ENCODE data around the gene MIX23. TPM values are rescaled to one million over a fixed set of nuclear protein-coding genes. Genes with fewer than 3 reads are reported as not detected.

The MIX23 gene
- total RNA-seq, 1 donor from 2014 or later, result 18.3 TPM

DNA sequence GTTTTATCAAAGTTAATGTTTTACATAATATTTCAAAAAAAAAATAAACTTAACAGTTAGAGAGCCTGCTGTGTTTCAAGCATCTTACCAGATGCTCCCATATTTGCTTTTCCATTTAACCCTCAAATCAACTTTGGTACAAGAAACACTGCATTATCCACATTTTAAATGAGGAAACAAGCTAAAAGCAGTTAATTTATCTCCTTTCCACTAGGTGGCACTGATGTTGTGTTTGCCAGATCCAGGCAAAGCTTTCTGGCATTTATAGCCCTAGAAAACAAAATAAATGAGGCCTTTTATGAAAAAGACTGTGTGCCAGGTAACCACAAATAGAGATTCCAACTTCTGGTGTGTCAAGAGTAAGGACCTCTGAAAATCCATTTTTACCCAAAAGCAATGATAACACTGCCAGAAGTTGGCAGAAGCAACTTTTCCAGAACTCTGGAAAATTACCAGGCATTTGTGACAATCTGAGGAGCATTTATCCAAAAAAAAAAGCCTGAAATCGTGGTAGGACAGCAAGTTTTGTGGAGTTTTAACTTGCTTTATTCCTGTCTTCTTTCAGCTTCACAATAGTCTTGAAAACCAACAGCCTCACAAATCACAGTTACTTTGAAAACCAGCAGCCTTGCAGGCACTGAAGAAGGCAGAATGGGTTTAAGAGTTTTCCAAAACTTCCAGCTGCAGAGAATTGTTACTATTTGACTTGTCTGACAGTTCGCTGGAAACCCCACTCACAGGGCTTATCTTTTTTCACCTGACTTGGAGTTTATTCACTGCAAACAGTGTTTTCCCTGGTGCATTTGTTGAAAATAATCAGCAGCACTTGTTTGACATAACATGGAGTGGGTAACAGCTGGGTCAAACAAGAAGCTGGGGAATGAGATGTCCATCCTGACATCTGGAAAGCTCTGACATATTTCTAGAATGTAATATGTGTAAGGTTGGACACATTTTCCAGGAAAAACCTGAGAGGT lies 10.1 kb upstream of the MIX23 start:
- Histone ChIP-seq H3K27me3 (ENCODE audit: low read depth) (no peaks in the 10 kb centered on the region), H3K9me3 (no peaks in the 10 kb centered on the region), H3K27ac (no peak overlapping the region), H3K4me3 (no peak overlapping the region), H3K36me3 (no peaks in the 10 kb centered on the region), H3K4me1 (peaks cover 6% of the 10 kb centered on the region)
- intact Hi-C loops (cut with DNase I), result no loop called here
- ATAC-seq (peak in 1 of 2 donors; percentile 47), DNase-seq (no peak)
- TF ChIP-seq, protein P1, sequence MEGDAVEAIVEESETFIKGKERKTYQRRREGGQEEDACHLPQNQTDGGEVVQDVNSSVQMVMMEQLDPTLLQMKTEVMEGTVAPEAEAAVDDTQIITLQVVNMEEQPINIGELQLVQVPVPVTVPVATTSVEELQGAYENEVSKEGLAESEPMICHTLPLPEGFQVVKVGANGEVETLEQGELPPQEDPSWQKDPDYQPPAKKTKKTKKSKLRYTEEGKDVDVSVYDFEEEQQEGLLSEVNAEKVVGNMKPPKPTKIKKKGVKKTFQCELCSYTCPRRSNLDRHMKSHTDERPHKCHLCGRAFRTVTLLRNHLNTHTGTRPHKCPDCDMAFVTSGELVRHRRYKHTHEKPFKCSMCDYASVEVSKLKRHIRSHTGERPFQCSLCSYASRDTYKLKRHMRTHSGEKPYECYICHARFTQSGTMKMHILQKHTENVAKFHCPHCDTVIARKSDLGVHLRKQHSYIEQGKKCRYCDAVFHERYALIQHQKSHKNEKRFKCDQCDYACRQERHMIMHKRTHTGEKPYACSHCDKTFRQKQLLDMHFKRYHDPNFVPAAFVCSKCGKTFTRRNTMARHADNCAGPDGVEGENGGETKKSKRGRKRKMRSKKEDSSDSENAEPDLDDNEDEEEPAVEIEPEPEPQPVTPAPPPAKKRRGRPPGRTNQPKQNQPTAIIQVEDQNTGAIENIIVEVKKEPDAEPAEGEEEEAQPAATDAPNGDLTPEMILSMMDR (IDR thresholded peaks at IDR 0.05), result peak; percentile 71

DNA sequence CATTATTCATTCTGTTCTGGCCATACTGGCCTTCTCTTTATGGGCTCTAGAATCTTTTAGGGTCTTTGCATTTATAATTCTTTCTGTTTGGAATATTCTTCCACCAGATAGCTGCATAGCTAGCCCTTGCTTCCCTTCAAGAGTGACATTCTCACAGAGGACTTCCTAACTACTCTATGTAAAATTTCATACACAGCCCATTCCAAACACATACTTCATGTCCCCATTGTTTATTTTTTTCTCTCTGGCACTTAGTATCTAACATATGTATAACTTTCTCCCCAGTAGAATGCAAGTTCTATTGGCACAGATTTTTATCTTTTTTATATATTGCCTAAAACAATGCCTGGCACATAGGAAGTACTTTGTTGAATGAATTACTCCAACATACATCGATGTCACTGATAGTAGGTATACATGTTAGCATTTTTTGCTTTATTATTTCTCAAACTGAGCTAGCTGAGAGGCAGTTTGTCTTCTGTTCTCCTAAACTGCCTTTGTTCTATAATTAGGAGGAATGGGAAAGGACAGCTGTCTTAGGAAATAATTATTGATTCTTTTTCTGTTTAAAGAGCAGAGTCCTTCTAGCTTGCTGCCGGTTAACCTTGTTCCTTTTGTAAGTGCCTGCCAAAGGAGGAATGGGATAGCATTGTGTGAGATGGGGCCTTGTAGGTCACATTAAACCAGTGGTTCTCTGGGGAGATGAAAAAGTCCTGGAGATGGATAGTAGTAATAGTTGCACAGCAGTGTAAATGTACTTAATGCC lies 8.8 kb upstream of the MIX23 start:
- no peak for DNase-seq
- Histone ChIP-seq H3K27ac (no peak overlapping the region), H3K4me3 (no peak overlapping the region), H3K36me3 (peaks cover 4% of the 10 kb centered on the region), H3K4me1 (peaks cover 6% of the 10 kb centered on the region), H3K27me3 (ENCODE audit: low read depth) (no peaks in the 10 kb centered on the region), H3K9me3 (no peaks in the 10 kb centered on the region)
- TF ChIP-seq, protein P1 (IDR thresholded peaks at IDR 0.05), result no peak
- ATAC-seq, result no peak
- intact Hi-C loops (cut with DNase I), result no loop called here

DNA sequence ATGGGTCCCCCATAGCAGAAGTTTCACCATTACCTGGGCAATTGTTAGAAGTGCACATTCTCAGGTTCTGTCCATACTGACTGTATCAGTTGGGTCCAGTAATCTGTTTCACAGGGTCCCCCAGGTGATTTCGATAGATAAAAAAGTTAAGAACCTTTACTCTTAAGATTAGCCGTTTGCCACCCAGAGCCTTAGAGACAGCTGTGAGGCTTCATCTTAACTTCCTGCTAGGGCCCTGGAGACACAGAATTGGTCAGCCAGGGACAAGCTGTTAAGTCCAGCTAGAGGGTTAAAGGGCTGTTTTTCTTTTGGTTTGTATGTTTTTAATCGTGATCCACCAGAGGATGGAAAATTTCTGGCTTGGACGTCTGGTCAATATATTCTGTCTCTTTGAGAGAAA lies 7.6 kb upstream of the MIX23 start:
- H3K4me3 ChIP-seq, result no peak overlapping the region
- DNase-seq (no peak), ATAC-seq (no peak)
- H3K9me3 ChIP-seq, result no peaks in the 10 kb centered on the region
- intact Hi-C loops (cut with DNase I), result no loop called here
- peaks cover 6% of the 10 kb centered on the region for H3K4me1 ChIP-seq
- H3K36me3 ChIP-seq, result peaks cover 4% of the 10 kb centered on the region
- TF ChIP-seq, protein P1 (IDR thresholded peaks at IDR 0.05), result no peak
- H3K27me3 ChIP-seq (ENCODE audit: low read depth), result no peaks in the 10 kb centered on the region
- no peak overlapping the region for H3K27ac ChIP-seq

DNA sequence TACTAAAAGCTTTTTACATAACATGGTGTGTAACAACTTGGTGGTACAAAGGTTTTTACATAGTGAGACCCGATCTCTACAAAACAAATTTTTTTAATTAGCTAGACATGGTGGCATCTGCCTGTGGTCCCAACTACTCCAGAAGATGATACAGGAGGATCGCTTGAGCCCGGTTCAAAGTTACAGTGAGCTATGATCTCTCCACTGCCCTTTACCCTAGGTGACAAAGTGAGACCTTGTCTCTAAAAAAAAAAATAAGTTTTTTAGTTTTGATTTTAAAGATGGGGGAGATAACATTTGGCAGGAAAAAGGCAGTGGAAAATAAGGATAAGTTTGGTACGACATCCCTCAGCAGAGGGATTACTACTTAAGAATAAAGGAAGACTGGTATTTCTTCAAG lies 6.9 kb upstream of the MIX23 start:
- ATAC-seq, result no peak

DNA sequence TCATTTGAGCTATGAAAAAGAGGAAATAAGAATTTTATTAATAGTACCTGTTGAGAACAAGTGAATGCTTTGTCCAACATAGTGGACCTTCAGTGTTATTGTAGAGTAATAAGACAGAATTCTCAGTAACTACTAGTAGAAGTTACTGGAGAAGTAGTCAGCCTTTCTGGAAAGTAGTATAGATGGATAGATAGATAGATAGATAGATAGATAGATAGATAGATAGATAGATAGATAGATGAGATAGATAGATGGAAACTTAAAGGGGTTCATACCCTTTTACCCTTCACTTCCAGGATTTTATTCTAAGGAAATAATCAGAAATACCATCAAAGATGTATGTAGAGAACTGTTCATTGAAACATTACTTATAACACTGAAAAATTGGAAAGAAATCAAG lies 6.2 kb upstream of the MIX23 start:
- Histone ChIP-seq H3K27ac (no peak overlapping the region), H3K4me1 (peaks cover 17% of the 10 kb centered on the region), H3K27me3 (ENCODE audit: low read depth) (no peaks in the 10 kb centered on the region), H3K36me3 (peaks cover 4% of the 10 kb centered on the region), H3K4me3 (no peak overlapping the region), H3K9me3 (no peaks in the 10 kb centered on the region)
- ATAC-seq (no peak), DNase-seq (no peak)
- TF ChIP-seq, protein P1 (IDR thresholded peaks at IDR 0.05), result no peak
- intact Hi-C loops (cut with DNase I), result no loop called here

More for the DNA sequence above, 6.9 kb upstream of the MIX23 start:
- no peak for DNase-seq
- intact Hi-C loops (cut with DNase I), result no loop called here
- Histone ChIP-seq H3K4me3 (no peak overlapping the region), H3K36me3 (peaks cover 4% of the 10 kb centered on the region), H3K27me3 (ENCODE audit: low read depth) (no peaks in the 10 kb centered on the region), H3K9me3 (no peaks in the 10 kb centered on the region), H3K27ac (no peak overlapping the region), H3K4me1 (peaks cover 12% of the 10 kb centered on the region)
- TF ChIP-seq, protein P1 (IDR thresholded peaks at IDR 0.05), result no peak
